ENCODE data around the gene ESRP2.
A peak's percentile ranks its signal among the peaks of the same experiment; 100 is the strongest.

ESRP2 gene

DNA sequence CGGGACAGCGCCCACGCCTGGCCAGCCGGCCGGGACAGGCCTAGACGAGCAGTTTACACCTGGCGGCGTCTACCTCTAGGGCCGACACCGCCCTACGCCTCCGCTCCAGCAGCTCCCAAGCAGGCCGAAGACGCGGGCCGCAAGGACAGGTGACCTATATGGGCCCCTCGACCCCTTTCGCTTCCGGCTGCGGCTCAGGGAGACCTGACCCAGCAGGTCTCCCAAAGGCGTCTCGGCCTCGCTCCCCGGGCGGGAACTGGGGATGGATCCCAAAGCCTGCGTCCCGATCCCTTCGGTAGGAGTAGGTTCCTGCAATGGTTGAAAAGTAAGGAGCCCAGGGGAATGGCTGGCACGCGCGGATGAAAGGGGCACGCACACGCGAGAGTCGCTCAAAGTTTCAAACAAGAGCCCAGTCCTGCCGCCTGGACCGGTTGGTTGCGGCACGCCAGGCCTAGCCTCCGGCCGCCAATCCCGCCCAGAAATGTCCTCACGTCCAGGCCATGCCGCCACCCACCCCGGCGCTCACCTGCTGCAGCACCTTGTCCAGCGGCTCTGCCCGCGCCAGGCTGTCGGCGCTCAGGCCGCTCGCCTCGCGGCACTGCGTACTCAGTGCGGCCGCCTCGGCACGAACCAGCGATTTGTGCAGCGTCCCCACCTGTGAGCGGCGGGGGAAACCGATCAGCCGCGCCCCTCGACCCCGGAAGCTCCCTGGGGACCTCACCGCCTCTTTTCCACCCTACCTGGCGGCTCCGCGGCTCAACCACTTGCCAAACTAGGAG lies 630 bp downstream of the ESRP2 start:
- Mint-ChIP-seq H3K36me3 (peaks cover 38% of the 10 kb centered on the region), H3K9me3 (no peaks in the 10 kb centered on the region), H3K4me3 (no peak overlapping the region), H3K27ac (peak overlapping the region; percentile 1), H3K4me1 (peaks cover 46% of the 10 kb centered on the region)
- ATAC-seq (no peak), DNase-seq (ENCODE audit: low spot score in 2 of 2) (no peak)

DNA sequence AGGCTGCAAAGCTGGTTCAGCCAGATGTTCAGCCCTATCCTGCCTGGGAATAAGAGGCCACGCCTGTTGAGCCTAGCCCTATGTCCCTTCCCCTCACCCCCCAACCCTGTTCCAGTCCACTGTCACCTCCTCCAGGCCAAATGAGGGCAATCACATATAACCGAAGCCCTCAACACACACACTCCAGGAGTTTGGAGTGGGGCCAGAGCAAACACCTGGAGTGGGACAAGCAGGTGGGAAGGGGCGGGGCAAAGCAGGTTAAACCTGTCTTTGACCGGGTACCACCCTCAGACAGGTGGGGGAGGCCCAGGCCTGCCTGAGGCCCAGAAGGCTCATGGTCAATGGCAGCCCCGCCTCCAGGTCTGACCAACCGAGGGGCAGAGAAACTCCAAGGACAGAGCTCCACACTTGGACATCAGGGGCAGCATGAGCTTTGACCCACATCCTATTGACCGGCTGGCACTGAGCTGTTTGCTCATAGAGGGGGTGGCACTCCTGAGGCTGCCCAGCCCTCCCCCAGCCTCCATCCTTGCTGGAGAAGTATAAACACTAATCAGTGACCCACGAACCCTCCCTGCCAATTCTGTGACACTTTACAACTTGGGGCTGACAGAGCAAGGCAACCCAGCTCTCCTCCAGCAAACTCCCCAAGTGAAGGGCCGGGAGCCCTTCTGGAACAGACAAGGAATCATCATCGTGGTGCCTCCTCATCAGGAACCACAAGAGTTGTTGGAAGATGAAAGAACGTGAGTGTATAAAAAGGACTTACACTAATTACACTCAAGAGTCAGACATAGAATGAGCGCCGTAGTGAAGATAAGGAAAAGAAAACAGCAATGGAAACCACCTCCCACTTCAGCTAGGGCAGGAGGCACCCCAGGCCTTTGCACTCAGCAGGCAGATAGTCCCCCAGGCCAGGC lies 1.5 kb downstream of the ESRP2 start:
- Mint-ChIP-seq H3K9me3 (no peaks in the 10 kb centered on the region), H3K27ac (peak overlapping the region; percentile 1), H3K36me3 (peaks cover 46% of the 10 kb centered on the region), H3K4me3 (no peak overlapping the region), H3K4me1 (peaks cover 41% of the 10 kb centered on the region)
- ATAC-seq (no peak), DNase-seq (ENCODE audit: low spot score in 2 of 2) (peak in 1 of 2 donors; percentile 59)

- no peak for ATAC-seq
- no peak overlapping the region for H3K4me3 Mint-ChIP-seq
- H3K27ac Mint-ChIP-seq = peak overlapping the region; percentile 1
- H3K4me1 Mint-ChIP-seq = peaks cover 38% of the 10 kb centered on the region
- no peaks in the 10 kb centered on the region for H3K9me3 Mint-ChIP-seq
- no peak for DNase-seq (ENCODE audit: low spot score in 2 of 2)
- H3K36me3 Mint-ChIP-seq = peaks cover 52% of the 10 kb centered on the region
Measured at GRCh38 chr16:68233835-68234187, 2.1 kb downstream of the ESRP2 start.

DNA sequence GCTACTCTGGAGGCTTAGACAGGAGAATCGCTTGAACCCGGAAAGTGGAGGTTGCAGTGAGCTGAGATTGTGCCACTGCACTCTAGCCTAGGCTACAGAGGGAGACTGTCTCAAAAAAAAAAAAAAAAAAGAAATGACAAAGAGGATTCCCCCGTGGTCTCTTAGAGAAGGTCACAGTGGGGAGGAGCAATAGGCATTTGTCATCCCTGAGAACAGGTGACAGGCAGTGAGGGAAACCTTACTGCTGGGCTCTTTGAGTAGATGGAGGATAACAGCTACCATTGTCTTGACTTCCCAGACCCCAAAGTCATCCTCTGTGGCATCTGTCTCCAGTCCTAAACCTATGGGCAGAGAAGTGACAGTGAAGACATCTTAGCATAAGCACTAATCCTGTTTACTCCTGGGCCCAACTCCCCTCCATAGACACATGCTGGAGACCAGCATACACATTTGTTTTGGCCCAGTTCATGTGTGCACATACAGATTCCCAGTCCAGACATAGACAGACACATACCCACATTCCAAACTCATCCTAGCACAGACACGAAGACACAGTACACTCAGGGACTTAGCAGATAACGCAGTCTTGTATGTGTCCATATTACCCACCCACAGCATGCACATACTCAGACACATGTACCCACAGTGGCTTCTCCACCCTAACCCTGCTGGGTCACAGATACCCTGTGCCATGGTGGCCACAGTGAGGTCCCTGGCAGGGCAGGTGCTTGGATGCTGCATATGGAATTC lies 2.7 kb downstream of the ESRP2 start:
- no peaks in the 10 kb centered on the region for H3K9me3 Mint-ChIP-seq
- peaks cover 33% of the 10 kb centered on the region for H3K4me1 Mint-ChIP-seq
- no peak for DNase-seq (ENCODE audit: low spot score in 2 of 2)
- no peak overlapping the region for H3K4me3 Mint-ChIP-seq
- H3K27ac Mint-ChIP-seq = peak overlapping the region; percentile 29
- peak; percentile 44 for ATAC-seq
- peaks cover 57% of the 10 kb centered on the region for H3K36me3 Mint-ChIP-seq

DNA sequence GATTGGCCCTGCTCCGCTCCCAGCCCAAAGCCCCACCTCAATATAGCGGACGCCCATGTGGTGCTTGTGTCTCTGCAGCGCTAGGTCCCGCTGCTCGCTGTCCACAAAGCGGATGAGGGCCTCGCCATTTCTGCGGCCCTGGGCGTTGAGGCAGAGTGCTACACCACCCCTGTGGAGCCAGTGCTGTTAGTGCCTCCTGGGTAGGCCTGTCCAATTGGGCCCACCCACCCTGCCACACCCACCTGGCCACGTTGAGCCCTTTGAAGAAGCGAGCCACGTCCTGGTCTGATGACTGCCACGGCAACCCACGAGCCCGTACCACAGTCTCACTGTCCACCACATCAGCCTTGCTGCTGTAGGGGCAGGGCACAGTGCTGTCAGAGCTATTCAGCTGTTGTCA lies 3.6 kb downstream of the ESRP2 start:
- Mint-ChIP-seq H3K4me3 (no peak overlapping the region), H3K36me3 (peaks cover 66% of the 10 kb centered on the region), H3K27ac (peak overlapping the region; percentile 29), H3K4me1 (peaks cover 34% of the 10 kb centered on the region), H3K9me3 (no peaks in the 10 kb centered on the region)
- ATAC-seq = no peak
- no peak for DNase-seq (ENCODE audit: low spot score in 2 of 2)

- Mint-ChIP-seq H3K27ac (peak overlapping the region; percentile 29), H3K9me3 (no peaks in the 10 kb centered on the region), H3K36me3 (peaks cover 68% of the 10 kb centered on the region), H3K4me3 (no peak overlapping the region), H3K4me1 (peaks cover 34% of the 10 kb centered on the region)
- no peak for ATAC-seq
- no peak for DNase-seq (ENCODE audit: low spot score in 2 of 2)
Measured at GRCh38 chr16:68231384-68232136, 4.4 kb downstream of the ESRP2 start.

DNA sequence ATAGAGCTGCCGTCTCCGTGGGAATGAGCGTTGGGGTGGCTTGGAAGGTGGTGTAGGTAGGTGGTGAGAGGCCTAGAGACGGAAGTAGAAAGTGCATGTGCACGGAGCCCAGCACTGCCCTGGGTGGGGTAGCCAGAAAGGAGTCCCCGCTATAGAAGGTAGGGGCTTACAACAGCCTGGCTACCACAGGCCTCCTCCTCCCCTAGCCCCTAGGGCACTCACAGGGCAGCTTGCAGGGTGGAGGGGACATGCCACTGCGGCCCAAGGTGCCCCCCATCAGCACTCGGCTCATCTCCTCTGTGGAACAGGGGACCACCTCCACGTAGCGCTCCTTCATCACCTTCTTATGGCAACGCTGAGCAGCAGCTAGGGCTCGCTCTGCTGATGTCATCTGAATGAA lies 5.0 kb downstream of the ESRP2 start:
- Mint-ChIP-seq H3K9me3 (no peaks in the 10 kb centered on the region), H3K4me3 (no peak overlapping the region), H3K36me3 (peaks cover 68% of the 10 kb centered on the region), H3K27ac (peak overlapping the region; percentile 23), H3K4me1 (peaks cover 33% of the 10 kb centered on the region)
- DNase-seq (ENCODE audit: low spot score in 2 of 2) = no peak
- ATAC-seq = no peak

GRCh38 chr16:68230176-68230571 lies 5.8 kb downstream of the ESRP2 start:
- Mint-ChIP-seq H3K36me3 (peaks cover 76% of the 10 kb centered on the region), H3K9me3 (no peaks in the 10 kb centered on the region), H3K4me1 (peaks cover 41% of the 10 kb centered on the region), H3K27ac (peak overlapping the region; percentile 74), H3K4me3 (no peak overlapping the region)
- no peak for DNase-seq (ENCODE audit: low spot score in 2 of 2)
- no peak for ATAC-seq

DNA sequence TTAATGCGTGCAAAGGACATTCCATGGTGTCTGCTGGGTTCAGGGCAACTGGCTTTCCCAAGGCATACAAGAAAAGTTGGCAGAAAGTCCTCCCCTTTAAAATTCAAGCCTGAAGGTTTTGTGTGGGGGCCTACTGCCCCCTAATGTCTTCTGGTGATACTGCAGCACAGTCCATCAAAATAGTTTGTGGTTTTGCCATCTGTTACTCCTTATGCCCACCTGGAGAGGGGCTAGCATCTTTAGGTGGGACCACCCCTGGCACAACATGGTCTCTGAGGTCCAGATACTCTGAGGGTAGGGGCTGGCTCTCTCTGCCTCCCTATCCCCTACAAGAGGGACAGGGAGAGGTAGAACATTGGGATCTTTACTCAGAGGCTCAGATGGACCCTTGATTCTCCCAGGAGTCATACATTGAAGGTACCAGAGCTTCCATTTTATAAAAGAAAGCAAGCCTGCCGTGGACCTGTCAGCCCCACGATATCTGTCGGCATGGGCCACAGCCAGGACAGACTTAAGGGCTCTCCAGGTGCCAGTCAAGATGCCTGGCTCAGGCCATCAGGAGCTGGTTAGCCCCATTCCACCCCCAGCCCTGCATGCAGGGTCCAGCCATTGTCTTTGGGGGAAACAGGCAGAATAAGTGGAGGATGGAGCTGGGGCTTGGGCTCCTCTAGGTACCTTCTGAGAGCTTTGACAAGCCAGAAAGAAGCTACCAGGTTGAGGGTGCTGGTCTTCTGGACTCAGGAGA lies 6.3 kb downstream of the ESRP2 start:
- Mint-ChIP-seq H3K9me3 (no peaks in the 10 kb centered on the region), H3K4me1 (peaks cover 39% of the 10 kb centered on the region), H3K36me3 (peaks cover 82% of the 10 kb centered on the region), H3K4me3 (no peak overlapping the region), H3K27ac (peak overlapping the region; percentile 74)
- ATAC-seq (no peak), DNase-seq (ENCODE audit: low spot score in 2 of 2) (peak in 1 of 2 donors; percentile 74)

- ATAC-seq (no peak), DNase-seq (ENCODE audit: low spot score in 2 of 2) (no peak)
- no peak overlapping the region for H3K27ac Mint-ChIP-seq
Measured at GRCh38 chr16:68228652-68229051, 7.3 kb downstream of the ESRP2 start.

DNA sequence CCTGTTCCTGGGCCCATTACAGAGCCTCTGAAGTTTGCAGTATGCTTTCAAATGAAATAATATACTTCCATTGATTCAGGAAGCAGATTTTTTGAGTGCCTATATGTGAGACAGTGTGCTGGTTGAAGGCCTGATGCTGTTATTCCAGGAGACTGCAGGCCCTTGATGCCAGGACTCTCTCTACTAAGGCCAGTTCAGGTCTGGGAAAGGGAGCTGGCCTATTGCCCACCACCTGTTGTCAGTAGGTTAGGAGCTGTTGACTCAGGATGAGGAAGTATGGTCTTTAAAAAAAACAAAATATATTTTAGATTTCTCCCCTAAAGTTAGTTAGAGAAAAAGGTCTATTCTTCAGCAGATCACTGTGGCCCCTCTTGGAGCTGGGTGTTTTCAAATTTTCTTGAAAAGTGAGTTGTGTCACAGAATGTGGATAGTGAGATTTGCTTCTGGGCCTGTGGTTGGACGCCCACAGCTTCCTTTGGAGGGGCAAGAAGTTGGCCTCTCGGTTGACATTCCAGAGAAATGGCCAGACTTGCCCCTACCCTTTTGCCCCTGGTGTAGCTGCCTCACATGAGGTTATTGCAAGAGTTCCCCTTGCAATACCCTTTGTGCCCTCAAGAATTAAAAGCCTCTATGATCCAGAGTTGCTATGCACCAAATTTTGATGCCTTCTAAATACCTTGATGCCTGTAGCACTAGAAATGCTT lies 7.9 kb downstream of the ESRP2 start:
- no peak overlapping the region for H3K4me3 Mint-ChIP-seq

More at GRCh38 chr16:68228652-68229051, 7.3 kb downstream of the ESRP2 start:
- H3K4me3 Mint-ChIP-seq = no peak overlapping the region
- peaks cover 35% of the 10 kb centered on the region for H3K4me1 Mint-ChIP-seq
- H3K9me3 Mint-ChIP-seq = no peaks in the 10 kb centered on the region
- H3K36me3 Mint-ChIP-seq = peaks cover 91% of the 10 kb centered on the region

GRCh38 chr16:68227183-68227793 lies 8.6 kb downstream of the ESRP2 start:
- H3K27ac Mint-ChIP-seq = peak overlapping the region; percentile 84
- peaks cover 96% of the 10 kb centered on the region for H3K36me3 Mint-ChIP-seq
- peaks cover 29% of the 10 kb centered on the region for H3K4me1 Mint-ChIP-seq
- no peaks in the 10 kb centered on the region for H3K9me3 Mint-ChIP-seq
- ATAC-seq (peak; percentile 62), DNase-seq (ENCODE audit: low spot score in 2 of 2) (no peak)
- H3K4me3 Mint-ChIP-seq = no peak overlapping the region

More for the DNA sequence above, 7.9 kb downstream of the ESRP2 start:
- Mint-ChIP-seq H3K9me3 (no peaks in the 10 kb centered on the region), H3K36me3 (peaks cover 96% of the 10 kb centered on the region), H3K27ac (peak overlapping the region; percentile 84), H3K4me1 (peaks cover 29% of the 10 kb centered on the region)
- no peak for DNase-seq (ENCODE audit: low spot score in 2 of 2)
- no peak for ATAC-seq

DNA sequence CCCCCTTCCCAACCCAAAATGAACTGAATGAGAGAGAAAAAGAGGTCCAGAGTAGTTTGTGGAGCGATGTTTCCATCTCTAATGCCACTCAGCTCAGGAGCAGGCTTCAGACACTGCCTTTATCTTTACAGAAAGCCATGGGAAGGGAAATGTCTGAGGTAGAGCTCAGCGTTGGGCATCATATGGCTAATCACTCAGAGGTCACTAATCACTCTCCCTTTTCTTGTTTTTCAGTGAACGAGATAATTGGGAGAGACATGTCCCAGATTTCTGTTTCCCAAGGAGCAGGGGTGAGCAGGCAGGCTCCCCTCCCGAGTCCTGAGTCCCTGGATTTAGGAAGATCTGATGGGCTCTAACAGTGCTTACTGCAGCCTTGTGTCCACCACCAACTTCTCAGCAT lies 9.8 kb downstream of the ESRP2 start:
- H3K27ac Mint-ChIP-seq = peak overlapping the region; percentile 84
- H3K36me3 Mint-ChIP-seq = peaks cover 98% of the 10 kb centered on the region
- H3K4me3 Mint-ChIP-seq = no peak overlapping the region

More for the DNA sequence above, 9.8 kb downstream of the ESRP2 start:
- ATAC-seq (no peak), DNase-seq (ENCODE audit: low spot score in 2 of 2) (no peak)
- Mint-ChIP-seq H3K9me3 (no peaks in the 10 kb centered on the region), H3K4me1 (peaks cover 29% of the 10 kb centered on the region)

Measured in stimulated activated effector memory CD8-positive, alpha-beta T cell treated with anti-CD3 and anti-CD28 coated beads, Interleukin-12 subunit alpha, Interleukin-12 subunit beta, amount 100 ng/mL, for 72 hours (primary cell).